D341Med (cell line): ENCODE measurements around the gene SBNO2.

ENCODE experiments used
- DNase-seq: peaks from one replicate; pipeline ENCODE4 v3.0.0; 2012; ENCODE audit warnings: low spot score

SBNO2 gene

GRCh38 chr19:1153891-1154730 lies 20.0 kb downstream of the SBNO2 start:
- no peak for DNase-seq

- DNase-seq, result no peak
Observed at GRCh38 chr19:1151917-1152587, 22.0 kb downstream of the SBNO2 start.

DNA sequence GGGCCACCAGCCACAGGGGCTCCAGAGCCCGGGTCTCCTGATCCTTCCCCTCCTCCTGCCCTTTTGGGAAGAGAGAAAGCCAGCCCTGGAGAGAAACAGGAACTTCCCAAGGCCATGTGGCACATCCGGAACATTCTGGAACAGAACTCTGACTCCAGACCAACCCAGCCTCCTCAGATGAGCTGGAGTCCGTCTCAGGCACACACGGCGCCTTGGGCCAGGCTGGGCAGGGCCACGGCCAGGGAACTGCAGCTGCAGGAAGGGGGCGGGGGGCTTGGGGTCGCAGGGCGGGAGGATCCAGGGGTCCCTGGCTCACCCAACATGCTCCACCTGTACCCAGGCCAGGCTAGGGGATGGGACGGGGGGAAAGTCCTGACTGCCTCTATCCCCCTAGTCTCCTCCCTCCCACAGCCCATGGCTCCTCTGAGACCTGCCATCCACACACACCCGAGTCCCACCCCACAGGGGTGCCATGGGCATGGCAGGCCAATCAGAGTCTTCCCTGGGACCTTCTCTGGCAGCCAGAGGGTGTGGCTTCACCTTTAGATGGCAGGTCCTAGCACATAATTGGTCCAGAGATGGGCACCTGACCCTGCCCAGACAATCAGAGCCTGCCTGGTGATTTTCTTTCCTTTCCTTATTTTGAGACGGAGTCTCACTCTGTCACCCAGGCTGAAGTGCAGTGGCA lies 22.9 kb downstream of the SBNO2 start:
- DNase-seq, result no peak

GRCh38 chr19:1150333-1151036 lies 23.6 kb downstream of the SBNO2 start:
- DNase-seq, result no peak

DNA sequence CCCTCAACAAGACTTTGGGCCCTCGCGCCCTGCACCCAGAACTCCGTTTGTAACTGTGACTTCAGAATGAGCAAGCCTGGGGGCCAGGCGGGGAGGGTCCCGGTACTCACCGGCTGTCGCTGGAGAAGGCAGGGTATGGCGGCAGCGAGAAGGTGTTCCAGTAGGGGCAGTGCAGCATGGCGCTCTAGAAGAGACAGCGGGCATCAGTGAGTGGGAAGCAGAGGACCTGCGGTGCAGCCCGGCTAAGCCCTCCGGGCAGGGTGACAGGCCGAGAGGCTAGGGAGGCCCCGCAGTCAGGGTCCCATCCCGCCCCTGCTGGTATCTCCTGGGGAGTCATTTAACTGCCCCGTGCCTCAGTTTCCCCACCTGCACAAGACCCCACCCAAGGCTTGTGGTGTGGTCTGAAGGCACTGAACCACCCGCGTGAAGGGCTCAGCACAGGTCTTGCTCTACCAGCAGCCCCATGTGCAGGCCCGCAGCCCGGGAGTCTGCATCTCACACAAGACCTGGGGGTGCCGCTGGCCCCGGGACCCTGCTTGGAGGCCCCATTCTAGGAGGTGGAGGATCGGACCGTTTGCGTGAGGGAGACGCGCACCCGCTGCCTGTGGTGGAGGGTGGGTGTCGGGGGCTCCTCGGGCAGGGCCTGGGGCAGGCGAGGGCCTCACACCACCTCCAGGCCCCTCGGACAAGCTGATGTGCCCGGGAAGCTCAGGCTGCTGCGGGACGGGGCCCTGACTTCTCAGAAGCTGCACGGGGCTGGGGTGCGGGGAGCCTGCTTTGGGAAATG lies 24.6 kb downstream of the SBNO2 start:
- DNase-seq, result no peak

DNA sequence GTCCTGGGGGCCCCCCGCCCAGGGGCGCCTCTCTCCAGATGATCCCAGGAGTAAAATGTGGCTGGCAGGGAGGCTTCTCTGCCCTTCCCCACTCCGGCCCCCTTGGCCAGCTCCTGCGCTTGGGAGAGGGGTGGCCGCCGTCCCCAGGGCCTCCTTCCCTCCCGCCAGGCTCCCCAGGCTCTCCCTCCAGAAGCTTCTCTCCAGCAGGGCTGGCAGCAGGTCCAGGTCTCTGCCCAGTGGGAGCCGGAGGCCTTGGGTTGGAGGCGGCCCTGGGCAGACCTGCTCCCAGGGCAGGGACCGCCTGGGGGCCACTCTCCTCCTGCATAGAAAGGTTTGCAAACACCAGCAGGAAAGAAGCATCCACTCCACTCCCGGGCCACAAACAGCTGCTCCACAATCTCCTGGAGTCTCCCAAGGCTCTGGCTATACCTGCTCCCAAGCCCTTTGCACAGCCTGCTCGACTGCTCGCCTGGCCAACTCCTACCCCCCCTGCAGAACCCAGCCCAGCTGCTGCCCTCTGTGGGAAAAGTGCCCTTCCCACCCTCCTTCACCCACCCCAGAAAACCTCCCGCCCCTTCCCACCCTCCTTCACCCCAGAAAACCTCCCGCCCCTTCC lies 26.0 kb downstream of the SBNO2 start:
- no peak for DNase-seq

DNA sequence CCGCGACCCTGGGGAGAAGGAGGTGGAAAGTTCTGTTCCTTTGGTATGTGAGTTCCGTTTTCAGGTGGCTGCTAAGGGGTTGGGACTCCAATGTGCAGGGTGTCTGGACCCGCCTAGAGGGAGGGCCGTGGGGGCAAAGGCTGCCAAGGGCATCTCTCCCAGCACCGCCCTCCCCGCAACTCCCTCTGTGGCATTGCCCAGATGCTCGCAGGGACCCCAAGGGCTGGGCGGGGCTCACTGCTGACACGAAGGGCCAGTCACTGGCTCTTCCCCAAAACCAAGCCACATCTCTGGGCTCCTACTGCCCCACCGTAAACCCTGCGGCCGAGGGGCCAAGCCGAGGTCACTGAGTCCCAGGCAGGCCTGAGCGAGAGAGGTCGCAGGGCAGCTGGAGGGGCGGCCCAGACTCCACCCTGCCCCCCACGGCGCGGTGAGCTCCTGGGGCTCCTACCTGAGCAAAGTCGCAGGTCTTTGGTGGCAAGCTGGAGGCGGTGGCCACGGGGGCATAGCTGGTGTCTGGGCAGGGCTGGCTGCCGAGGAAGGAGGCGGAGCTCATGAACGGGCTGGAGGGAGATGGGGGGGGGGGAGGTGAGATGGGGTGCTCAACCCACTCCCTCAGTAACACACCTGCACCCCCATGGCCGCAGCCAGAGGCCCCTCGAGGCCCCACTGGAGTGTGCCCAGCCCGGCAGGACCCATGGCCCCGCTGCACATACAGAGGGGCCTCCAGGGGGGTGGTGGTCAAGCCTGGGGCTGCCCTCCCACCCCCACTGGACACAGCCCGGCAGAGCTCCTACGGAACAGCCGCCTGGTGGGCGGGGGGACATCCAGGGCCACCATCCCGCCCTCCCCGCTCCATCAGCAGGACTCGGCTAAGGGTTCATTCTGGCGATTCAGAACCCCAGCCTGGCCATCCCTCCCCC lies 26.9 kb downstream of the SBNO2 start:
- no peak for DNase-seq

DNA sequence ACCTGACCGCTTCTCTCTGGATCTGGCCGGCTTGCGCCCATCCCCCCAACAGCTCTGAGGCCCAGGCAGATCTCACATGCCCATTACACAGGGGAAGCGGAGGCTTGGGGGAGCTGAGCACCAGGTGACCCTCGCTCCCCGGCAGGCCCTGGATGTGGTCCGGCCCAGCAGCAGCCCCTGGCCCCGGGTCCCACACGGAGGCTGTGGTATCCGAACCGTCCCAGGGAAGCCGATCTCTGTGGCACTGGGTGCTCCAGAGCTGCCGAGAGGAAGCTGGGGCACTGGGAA lies 27.7 kb downstream of the SBNO2 start:
- no peak for DNase-seq

DNA sequence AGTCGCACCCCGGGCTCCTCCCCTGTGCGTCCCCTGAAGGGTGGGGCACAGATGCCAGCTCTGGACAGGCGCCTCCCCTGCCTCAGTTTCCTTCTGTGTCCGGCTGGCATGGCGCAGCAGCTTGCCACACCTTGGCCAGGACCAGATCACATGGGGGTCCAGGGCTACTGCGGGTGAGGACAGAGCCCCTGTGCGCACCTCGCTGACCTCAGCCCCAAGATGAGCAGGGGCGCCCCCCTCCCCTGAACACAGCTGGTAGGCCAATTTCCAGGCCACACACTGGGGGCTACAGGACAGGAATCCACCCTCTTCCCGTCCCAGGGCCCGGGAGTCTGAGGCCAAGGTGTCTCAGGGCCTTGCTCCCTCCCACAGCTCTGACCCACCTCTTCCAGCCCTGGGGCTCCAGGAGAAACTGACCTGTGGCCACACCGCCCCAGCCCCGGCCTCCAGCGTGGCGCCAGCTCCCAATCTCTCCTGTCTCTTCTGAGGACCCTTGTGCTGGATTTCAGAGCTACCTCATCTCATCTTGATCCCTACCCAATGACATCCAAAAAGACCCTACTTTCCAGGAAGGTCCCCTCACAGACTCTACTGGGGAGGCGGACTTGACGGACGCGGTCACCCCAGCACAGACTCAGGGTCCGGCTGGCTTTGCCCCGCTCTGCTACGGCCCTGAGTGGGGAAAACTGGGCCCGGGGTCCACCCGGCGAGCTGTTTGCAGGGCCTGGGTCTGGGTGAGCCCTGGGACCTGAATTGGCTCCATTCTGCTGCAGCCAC lies 28.2 kb downstream of the SBNO2 start:
- no peak for DNase-seq

GRCh38 chr19:1144741-1145140 lies 29.3 kb downstream of the SBNO2 start:
- DNase-seq, result no peak

GRCh38 chr19:1143828-1144399 lies 30.2 kb downstream of the SBNO2 start:
- no peak for DNase-seq

GRCh38 chr19:1141944-1142343 lies 32.1 kb downstream of the SBNO2 start:
- DNase-seq, result no peak

DNA sequence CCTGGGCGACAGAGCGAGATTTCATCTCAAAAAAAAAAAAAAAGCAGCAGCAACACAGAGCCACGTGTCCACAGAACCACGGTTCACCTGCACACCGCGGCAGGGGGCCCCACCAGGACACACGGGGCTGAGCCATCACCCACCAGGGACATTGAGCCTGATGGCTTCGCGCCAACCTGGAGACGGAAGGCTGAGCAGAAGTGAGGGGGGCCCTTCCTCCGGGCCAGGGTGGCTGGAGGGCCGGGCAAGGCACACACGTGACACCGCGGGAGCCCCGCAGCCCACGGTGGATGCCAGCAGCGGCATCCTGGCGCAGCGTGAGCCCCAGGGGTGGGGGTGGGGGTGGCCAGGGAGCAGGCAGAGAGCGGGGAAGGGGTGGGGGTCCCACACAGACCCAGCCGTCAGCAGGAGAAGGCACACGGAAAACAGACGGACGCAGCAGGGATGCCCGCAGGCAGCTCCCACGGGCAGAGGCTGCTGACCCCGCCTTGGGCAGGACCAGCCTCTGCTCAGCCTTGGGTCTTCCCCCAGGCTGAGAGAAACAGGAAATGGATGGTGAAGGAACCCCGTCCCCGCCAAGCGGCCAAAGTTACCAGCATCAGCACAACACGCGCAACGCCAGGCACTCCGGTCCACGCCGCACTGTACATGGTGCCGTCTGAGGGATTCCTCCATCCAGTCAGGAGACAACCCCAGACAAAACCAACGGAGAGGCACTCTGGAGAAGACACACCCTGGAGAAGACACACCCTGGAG lies 33.6 kb downstream of the SBNO2 start:
- DNase-seq, result no peak

GRCh38 chr19:1139126-1139525 lies 34.9 kb downstream of the SBNO2 start:
- DNase-seq, result no peak

DNA sequence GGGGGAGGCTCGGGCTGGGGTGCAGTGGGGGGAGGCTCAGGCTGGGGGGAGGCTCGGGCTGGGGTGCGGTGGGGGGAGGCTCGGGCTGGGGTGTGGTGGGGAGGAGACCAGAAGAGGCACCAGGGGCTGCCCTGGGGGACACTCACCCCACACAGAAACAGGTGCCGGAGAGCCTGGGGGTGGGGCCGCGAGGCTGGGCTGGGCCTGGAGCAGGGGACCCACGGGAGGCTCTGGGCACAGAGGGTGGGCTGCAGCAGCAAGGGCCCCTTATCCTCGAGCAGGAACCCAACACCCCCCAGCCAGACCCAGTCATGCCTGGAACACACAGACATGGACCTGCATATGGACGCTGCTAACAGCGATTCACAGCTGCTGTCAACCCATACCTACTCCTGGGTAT lies 35.9 kb downstream of the SBNO2 start:
- DNase-seq, result no peak

DNA sequence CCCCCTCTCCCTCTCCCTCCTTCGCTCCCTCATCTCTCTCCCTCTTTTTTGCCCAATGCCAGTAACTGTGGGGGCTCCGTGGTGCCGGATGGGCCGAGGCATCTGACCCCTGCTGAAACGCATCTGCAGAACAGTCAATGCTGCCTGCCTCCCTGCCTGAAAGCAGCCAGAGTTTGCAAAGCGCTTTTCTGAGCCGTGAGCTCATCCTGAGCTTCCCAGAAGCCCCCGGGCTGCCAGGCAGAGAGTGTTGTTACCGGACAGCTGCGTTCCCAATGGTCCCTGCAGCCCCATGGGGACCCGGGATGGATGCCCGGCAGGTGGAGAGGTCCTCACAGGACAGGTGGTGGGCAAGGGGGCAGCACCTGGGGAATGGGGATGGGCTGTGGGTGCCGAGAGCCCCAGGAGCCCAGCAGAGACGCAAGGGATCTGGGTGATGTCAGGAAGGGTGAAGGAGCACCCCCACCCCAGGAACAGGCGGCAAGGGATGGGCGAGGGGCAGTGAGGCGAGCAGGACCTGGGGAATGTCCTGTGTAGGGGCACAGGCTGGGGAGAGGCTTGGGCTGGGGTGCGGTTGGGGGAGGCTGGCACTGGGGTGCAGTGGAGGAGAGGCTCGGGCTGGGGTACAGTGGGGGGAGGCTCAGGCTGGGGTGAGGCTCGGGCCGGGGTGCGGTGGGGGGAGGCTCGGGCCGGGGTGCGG lies 37.3 kb downstream of the SBNO2 start:
- DNase-seq, result no peak

- DNase-seq, result no peak
Observed at GRCh38 chr19:1136201-1136600, 37.9 kb downstream of the SBNO2 start.

DNA sequence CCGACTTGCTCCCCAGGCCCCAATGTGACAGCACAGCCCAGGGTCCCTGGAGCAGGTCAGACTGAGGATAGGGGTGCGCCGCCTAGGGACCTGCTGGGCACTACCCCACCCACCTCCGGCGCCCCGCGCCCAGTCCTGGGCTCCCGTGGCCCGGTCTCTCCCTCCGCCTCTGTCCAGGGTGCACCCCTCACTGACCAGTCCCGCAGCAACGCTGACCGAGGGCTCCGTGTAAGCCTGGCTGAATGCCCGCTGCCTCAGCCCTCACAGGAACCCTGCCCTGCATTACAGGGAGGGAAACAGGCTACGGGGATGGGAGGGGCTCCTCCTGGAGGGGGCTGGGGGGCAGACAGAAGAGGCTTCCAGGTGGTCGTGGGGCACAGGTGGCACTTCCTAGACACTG lies 38.6 kb downstream of the SBNO2 start:
- no peak for DNase-seq
